NAMALWA (cell line): Measurements from ENCODE around the gene CCNG1.

Experiments used
- DNase-seq: peaks from one replicate; pipeline ENCODE4 v3.0.0-alpha.2; 2015; ENCODE audit warnings: low spot score

The CCNG1 gene

GRCh38 chr5:163489745-163490075 lies 52.3 kb downstream of the CCNG1 start:
- DNase-seq = no peak
